Stimulated activated CD8-positive, alpha-beta memory T cell treated with anti-CD3 and anti-CD28 coated beads, Interleukin-7, amount 100 ng/mL, for 1 hour (primary cell): ENCODE measurements around the gene ZP1.

Experiments
- DNase-seq, 2 donors: peaks; one replicate each; pipeline ENCODE4 v3.0.0-alpha.2; 2020; ENCODE audit warnings: low read depth in 2 of 2

ZP1 gene

GRCh38 chr11:60859616-60860250 is 7.6 kb upstream of the ZP1 start:
- no peak for DNase-seq

- DNase-seq, result no peak
Measured at GRCh38 chr11:60860943-60861342, 6.4 kb upstream of the ZP1 start.

- DNase-seq, result no peak
Measured at GRCh38 chr11:60862171-60862570, 5.2 kb upstream of the ZP1 start.

GRCh38 chr11:60863550-60864521 is 3.5 kb upstream of the ZP1 start:
- no peak for DNase-seq

GRCh38 chr11:60864856-60865513 is 2.4 kb upstream of the ZP1 start:
- no peak for DNase-seq

GRCh38 chr11:60867871-60868681 is 734 bp downstream of the ZP1 start:
- no peak for DNase-seq

GRCh38 chr11:60868682-60869450 is 1.5 kb downstream of the ZP1 start:
- no peak for DNase-seq

- DNase-seq, result no peak
Measured at GRCh38 chr11:60869451-60869825, 2.1 kb downstream of the ZP1 start.

- DNase-seq, result no peak
Measured at GRCh38 chr11:60870276-60870675, 2.9 kb downstream of the ZP1 start.

- DNase-seq, result no peak
Measured at GRCh38 chr11:60870733-60871377, 3.5 kb downstream of the ZP1 start.

- no peak for DNase-seq
Measured at GRCh38 chr11:60871378-60872061, 4.2 kb downstream of the ZP1 start.

GRCh38 chr11:60872124-60872960 is 5.0 kb downstream of the ZP1 start:
- no peak for DNase-seq

- no peak for DNase-seq
Measured at GRCh38 chr11:60872961-60873524, 5.7 kb downstream of the ZP1 start.

- no peak for DNase-seq
Measured at GRCh38 chr11:60873533-60873932, 6.2 kb downstream of the ZP1 start.

- DNase-seq, result no peak
Measured at GRCh38 chr11:60874421-60875365, 7.4 kb downstream of the ZP1 start.

GRCh38 chr11:60875366-60876167 is 8.2 kb downstream of the ZP1 start:
- DNase-seq, result no peak

GRCh38 chr11:60876168-60876485 is 8.8 kb downstream of the ZP1 start:
- DNase-seq, result no peak
